ENCODE data around the gene CNNM2. TPM values are rescaled to one million over a fixed set of nuclear protein-coding genes. Genes with fewer than 3 reads are reported as not detected.
A peak's percentile ranks its signal among the peaks of the same experiment; 100 is the strongest.
"Not testable (repeated sequence)": the region's sequence is repeated elsewhere in the genome, so short reads cannot be mapped to it uniquely, and the experiment has no call there.

CNNM2 gene
- total RNA-seq, 2 experiments from 2014 or later, result 3.9 to 4.3 TPM

DNA sequence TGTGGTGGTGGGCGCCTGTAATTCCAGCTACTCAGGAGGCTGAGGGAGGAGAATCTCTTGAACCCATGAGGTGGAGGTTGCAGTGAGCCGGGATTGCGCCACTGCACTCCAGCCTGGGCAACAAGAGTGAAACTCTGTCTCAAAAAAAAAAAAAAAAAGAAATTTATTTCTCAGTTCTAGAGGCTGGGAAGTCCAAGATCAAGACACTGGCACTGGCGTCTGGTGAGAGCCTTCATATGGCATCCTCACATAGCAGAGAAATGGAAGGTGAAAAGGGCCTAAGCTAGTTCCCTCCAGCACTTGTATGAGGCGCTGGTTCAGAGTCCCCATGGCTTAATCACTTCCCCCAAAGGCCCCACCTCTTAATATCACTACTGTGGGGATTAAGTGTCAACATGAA is 10.3 kb downstream of the CNNM2 start:
- H3K27me3 Mint-ChIP-seq (ENCODE audit: low read depth); H3K4me3 Mint-ChIP-seq; DNase-seq; H3K9me3 Mint-ChIP-seq; H3K27ac Mint-ChIP-seq; intact Hi-C loops (cut with micrococcal nuclease); H3K36me3 Mint-ChIP-seq (ENCODE audit: low read depth): not testable (repeated sequence)
- CTCF ChIA-PET, result interaction anchor here (1.7 kb wide), 1 partner anchor 11 kb away, joined by 7 read pairs; the partner anchor contains the start of gene CNNM2
- peaks cover 15% of the 10 kb centered on the region for H3K4me1 Mint-ChIP-seq (ENCODE audit: low read depth)

DNA sequence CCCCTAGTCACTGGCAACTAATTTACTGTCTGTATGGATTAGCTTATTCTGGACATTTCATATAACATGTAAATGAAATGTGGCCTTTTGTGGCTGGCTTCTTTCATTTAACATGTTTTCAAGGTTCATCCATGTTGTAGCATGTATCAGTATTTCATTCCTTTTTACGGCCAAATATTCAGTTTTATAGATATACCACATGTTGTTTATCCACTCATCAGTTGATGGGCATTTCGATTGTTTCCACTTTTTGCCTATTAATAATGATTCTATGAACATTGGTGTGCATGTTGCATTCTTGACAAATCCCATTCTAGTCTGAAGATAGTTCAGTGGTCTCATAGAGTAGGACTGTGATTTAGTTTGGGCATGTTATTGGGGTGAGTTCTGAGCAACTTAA is 12.6 kb downstream of the CNNM2 start:
- Mint-ChIP-seq H3K4me1 (ENCODE audit: low read depth) (peaks cover 5% of the 10 kb centered on the region), H3K27ac (no peak overlapping the region), H3K27me3 (ENCODE audit: low read depth) (no peaks in the 10 kb centered on the region), H3K4me3 (no peak overlapping the region), H3K36me3 (ENCODE audit: low read depth) (peaks cover 2% of the 10 kb centered on the region), H3K9me3 (no peaks in the 10 kb centered on the region)
- intact Hi-C loops (cut with micrococcal nuclease), result no loop called here
- no peak for DNase-seq
- CTCF ChIA-PET, result no interaction called here

DNA sequence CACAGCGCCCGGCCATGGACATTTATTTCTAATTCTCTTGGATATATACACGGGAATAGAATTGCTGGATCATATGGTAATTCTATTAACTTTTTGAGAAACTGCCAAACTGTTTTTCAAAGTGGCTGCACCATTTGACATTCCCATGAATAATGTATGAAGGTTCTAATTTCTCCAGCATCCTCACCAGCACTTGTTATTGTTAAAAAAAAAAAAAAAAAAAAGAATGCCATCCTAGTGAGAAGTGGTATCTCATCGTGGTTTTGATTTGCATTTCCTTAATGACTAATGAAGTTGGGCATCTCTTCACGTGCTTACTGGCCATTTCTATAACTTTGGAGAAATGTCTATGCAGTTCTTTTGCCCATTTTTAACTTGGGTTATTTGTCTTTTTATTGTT is 13.5 kb downstream of the CNNM2 start:
- peaks cover 2% of the 10 kb centered on the region for H3K36me3 Mint-ChIP-seq (ENCODE audit: low read depth)
- intact Hi-C loops (cut with micrococcal nuclease), result no loop called here
- H3K4me1 Mint-ChIP-seq (ENCODE audit: low read depth), result peaks cover 14% of the 10 kb centered on the region
- H3K4me3 Mint-ChIP-seq, result no peak overlapping the region
- no peak overlapping the region for H3K27ac Mint-ChIP-seq
- no peaks in the 10 kb centered on the region for H3K9me3 Mint-ChIP-seq
- no peak for DNase-seq
- CTCF ChIA-PET, result no interaction called here
- no peaks in the 10 kb centered on the region for H3K27me3 Mint-ChIP-seq (ENCODE audit: low read depth)

DNA sequence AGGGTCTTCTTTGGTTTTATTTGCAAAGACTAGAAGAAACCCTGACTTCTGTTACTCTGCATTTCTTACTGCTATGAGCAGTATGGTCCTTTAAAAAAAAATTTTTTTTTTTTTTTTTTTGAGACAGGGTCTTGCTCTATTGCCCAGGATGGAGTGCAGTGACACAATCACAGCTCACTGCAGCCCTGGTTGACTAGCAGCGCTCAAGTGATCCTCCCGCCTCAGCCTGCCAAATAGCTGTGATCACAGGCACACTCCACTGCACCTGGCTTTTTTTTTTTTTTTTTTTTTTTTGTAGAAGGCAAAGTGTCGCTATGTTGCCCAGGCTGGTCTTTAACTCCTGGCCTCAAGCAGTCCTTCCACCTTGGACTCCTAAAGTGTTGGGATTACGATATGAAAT is 17.4 kb downstream of the CNNM2 start:
- H3K9me3 Mint-ChIP-seq, result no peaks in the 10 kb centered on the region
- H3K27me3 Mint-ChIP-seq (ENCODE audit: low read depth), result no peaks in the 10 kb centered on the region
- intact Hi-C loops (cut with micrococcal nuclease), result no loop called here
- H3K27ac Mint-ChIP-seq, result no peak overlapping the region
- CTCF ChIA-PET, result interaction anchor here (0.9 kb wide), 1 partner anchor 17 kb away, joined by 3 read pairs; the partner anchor contains the start of gene CNNM2
- H3K36me3 Mint-ChIP-seq (ENCODE audit: low read depth), result peaks cover 2% of the 10 kb centered on the region
- DNase-seq, result no peak
- no peak overlapping the region for H3K4me3 Mint-ChIP-seq
- peaks cover 11% of the 10 kb centered on the region for H3K4me1 Mint-ChIP-seq (ENCODE audit: low read depth)

DNA sequence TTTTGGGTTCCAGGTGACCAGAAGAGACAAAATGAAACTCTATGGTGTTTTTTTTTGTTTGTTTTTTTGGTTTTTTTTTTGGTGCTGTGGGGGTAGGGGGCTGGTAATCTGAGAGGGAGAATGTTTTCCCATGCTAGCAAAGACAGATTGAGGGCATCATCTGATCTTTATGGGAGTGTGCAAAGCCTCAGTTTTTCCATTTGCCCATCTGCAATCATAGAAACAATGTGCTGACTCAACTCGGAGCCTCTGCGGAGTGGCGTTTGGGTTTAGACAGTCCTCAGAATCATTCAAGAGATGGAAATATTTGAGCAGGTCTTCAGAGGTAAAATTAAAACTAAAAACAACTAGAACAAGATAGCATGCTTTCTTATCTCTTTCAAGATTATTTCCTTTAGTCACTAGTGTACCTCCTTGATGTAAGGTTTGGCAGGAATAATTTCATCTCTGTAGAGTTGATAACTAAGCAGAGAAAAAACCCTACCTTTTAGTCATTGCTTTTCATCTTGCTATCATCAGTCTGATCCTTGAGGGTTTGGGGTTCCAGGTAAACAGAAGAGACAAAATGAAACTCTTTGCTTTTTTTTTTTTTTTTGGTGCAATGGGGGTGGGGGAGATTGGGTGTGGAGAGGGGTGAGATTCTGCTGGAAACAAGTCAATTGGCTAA is 18.0 kb downstream of the CNNM2 start:
- Mint-ChIP-seq H3K36me3 (ENCODE audit: low read depth) (peaks cover 2% of the 10 kb centered on the region), H3K4me3 (no peak overlapping the region), H3K4me1 (ENCODE audit: low read depth) (peaks cover 11% of the 10 kb centered on the region), H3K27ac (peak overlapping the region; percentile 56), H3K9me3 (no peaks in the 10 kb centered on the region), H3K27me3 (ENCODE audit: low read depth) (no peaks in the 10 kb centered on the region)
- no peak for DNase-seq
- CTCF ChIA-PET, result no interaction called here
- intact Hi-C loops (cut with micrococcal nuclease), result no loop called here

DNA sequence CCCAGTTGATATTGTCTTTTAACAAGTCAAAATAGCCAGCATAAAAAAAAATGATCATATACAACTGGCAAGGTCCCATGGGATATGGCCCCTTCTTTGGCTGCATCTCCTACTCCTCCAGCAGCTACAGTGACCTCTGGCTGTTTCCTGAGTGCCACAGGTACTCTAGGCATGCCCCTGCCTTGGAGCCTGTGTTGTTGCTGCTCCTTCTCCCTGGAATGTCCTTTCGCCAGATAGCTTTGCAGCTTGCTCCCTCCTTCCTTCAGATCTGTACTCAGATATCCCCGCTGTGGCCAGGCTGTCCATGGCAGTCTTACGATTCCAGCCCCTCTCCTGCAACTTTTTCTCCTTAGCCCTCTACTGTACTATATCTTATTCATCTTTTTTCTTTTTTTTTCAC is 23.3 kb downstream of the CNNM2 start:
- intact Hi-C loops (cut with micrococcal nuclease), result no loop called here
- CTCF ChIA-PET, result interaction anchor here (0.7 kb wide), 1 partner anchor 11 kb away, joined by 3 read pairs; no protein-coding TSS in a partner anchor
- no peak overlapping the region for H3K27ac Mint-ChIP-seq

DNA sequence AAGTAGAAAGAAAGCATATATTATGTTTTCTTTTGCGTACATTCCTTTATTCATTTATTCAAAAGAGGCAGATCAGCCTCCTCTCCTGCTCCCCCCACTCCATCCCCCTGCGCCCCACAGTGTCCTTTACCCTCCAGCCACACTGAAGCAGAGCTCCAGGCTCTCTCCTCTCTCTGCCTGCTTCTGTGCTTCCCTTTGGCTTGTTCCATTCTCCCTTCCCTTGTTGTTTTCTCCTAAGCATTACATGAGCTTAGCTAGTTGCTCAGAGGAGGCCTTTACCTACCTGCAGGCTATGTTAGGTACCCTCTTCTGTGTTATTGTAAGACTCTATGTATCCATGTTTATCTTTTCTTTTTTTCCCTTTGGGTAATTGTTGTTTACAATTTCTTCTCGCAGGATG is 27.4 kb downstream of the CNNM2 start:
- H3K9me3 Mint-ChIP-seq, result no peaks in the 10 kb centered on the region
- no peaks in the 10 kb centered on the region for H3K4me1 Mint-ChIP-seq (ENCODE audit: low read depth)
- DNase-seq, result no peak
- H3K36me3 Mint-ChIP-seq (ENCODE audit: low read depth), result no peaks in the 10 kb centered on the region
- no peak overlapping the region for H3K4me3 Mint-ChIP-seq
- H3K27me3 Mint-ChIP-seq (ENCODE audit: low read depth), result no peaks in the 10 kb centered on the region
- intact Hi-C loops (cut with micrococcal nuclease), result no loop called here
- no peak overlapping the region for H3K27ac Mint-ChIP-seq
- CTCF ChIA-PET, result no interaction called here

More for the DNA sequence above, 23.3 kb downstream of the CNNM2 start:
- DNase-seq, result no peak
- no peak overlapping the region for H3K4me3 Mint-ChIP-seq
- peaks cover 3% of the 10 kb centered on the region for H3K4me1 Mint-ChIP-seq (ENCODE audit: low read depth)
- no peaks in the 10 kb centered on the region for H3K9me3 Mint-ChIP-seq
- H3K36me3 Mint-ChIP-seq (ENCODE audit: low read depth), result no peaks in the 10 kb centered on the region
- H3K27me3 Mint-ChIP-seq (ENCODE audit: low read depth), result no peaks in the 10 kb centered on the region

DNA sequence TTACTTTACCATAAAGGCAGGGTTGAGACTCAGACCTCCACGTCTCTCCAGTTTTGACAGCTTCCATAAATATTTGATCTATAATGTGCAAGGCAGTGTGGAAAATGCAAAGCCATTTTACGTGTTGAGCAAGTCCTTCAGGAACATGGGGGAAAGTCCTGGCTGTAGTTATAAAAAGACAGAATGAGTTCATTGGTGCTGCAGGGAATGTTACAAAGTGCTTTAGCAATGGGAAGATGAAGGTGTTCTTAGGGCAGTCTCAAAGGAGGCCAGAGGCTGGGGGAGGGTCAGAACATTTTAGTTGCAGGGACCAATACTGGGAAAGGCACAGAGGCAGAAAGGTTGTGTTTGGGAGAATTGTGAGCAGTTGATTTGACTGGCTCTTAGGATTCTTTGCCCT is 27.9 kb downstream of the CNNM2 start:
- H3K4me3 Mint-ChIP-seq, result no peak overlapping the region
- CTCF ChIA-PET, result interaction anchor here (0.8 kb wide), 1 partner anchor 29 kb away, joined by 3 read pairs; no protein-coding TSS in a partner anchor
- H3K27ac Mint-ChIP-seq, result no peak overlapping the region
- H3K9me3 Mint-ChIP-seq, result no peaks in the 10 kb centered on the region
- intact Hi-C loops (cut with micrococcal nuclease), result no loop called here
- H3K4me1 Mint-ChIP-seq (ENCODE audit: low read depth), result no peaks in the 10 kb centered on the region
- H3K36me3 Mint-ChIP-seq (ENCODE audit: low read depth), result no peaks in the 10 kb centered on the region
- H3K27me3 Mint-ChIP-seq (ENCODE audit: low read depth), result no peaks in the 10 kb centered on the region
- DNase-seq, result no peak

DNA sequence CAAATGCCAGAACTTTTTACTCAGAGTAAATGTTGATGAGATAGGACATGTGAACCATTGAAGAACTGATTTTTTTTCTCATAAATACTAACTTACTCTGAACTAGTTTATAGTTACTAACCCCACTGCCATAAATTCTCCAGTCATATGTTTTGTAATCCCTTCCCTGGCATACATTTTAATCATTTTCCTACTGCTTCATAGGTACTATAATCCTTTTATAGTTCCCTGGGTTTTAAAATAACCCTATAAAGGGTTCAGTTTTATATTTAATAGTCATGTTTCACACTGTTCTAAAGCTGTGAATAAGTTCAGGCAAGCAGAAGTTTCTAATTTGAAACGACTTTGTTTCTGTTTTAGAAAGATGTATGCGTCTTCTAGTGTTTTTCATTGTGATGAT is 28.9 kb downstream of the CNNM2 start:
- no peak for DNase-seq
- no peak overlapping the region for H3K27ac Mint-ChIP-seq
- no peaks in the 10 kb centered on the region for H3K27me3 Mint-ChIP-seq (ENCODE audit: low read depth)
- intact Hi-C loops (cut with micrococcal nuclease), result no loop called here
- H3K4me1 Mint-ChIP-seq (ENCODE audit: low read depth), result no peaks in the 10 kb centered on the region
- no peaks in the 10 kb centered on the region for H3K9me3 Mint-ChIP-seq
- H3K36me3 Mint-ChIP-seq (ENCODE audit: low read depth), result no peaks in the 10 kb centered on the region
- H3K4me3 Mint-ChIP-seq, result no peak overlapping the region
- CTCF ChIA-PET, result no interaction called here

DNA sequence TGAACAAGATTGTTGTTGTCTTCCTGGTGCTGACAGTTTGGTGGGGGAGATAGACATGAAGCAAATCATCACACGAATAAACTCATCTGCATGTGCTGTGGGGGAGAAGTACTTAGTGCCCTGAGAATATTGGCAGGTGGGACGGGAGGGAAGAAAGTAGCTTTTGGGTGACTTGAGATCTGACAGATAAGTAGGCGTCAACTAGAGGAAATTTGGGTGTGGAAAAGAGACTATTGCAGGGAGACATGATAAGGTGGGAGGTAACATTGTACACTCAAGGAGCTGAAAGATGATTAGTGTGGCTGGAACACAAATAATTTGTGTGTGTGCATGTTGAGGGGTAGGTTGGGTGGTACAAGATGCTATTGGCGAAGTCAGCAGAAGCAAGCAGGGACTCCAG is 30.1 kb downstream of the CNNM2 start:
- no peaks in the 10 kb centered on the region for H3K36me3 Mint-ChIP-seq (ENCODE audit: low read depth)
- H3K4me1 Mint-ChIP-seq (ENCODE audit: low read depth), result no peaks in the 10 kb centered on the region
- H3K4me3 Mint-ChIP-seq, result no peak overlapping the region
- intact Hi-C loops (cut with micrococcal nuclease), result no loop called here
- CTCF ChIA-PET, result no interaction called here
- H3K9me3 Mint-ChIP-seq, result no peaks in the 10 kb centered on the region
- DNase-seq, result no peak
- no peaks in the 10 kb centered on the region for H3K27me3 Mint-ChIP-seq (ENCODE audit: low read depth)
- no peak overlapping the region for H3K27ac Mint-ChIP-seq

DNA sequence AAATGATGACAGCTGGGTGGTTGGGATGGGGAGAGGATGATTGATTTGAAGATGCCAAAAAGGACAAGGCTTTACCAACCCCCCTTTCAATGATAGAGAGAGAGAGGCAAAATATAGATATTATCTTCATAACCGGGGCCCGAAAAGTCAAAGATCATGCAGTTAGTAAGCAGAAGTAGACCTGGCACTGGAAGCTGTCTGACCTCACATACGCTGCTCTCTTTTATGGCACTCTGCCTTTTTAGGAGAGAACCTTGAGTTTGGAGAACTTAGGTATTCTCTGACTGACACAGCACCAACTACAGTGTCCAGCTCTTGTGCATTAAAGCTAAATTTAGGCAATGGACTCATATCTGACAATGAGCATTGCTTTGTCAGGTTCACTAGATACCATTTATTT is 30.7 kb downstream of the CNNM2 start:
- H3K4me1 Mint-ChIP-seq (ENCODE audit: low read depth), result no peaks in the 10 kb centered on the region
- no peak overlapping the region for H3K27ac Mint-ChIP-seq
- no peaks in the 10 kb centered on the region for H3K9me3 Mint-ChIP-seq
- intact Hi-C loops (cut with micrococcal nuclease), result no loop called here
- no peak overlapping the region for H3K4me3 Mint-ChIP-seq
- CTCF ChIA-PET, result no interaction called here
- no peak for DNase-seq
- H3K27me3 Mint-ChIP-seq (ENCODE audit: low read depth), result no peaks in the 10 kb centered on the region
- H3K36me3 Mint-ChIP-seq (ENCODE audit: low read depth), result no peaks in the 10 kb centered on the region

DNA sequence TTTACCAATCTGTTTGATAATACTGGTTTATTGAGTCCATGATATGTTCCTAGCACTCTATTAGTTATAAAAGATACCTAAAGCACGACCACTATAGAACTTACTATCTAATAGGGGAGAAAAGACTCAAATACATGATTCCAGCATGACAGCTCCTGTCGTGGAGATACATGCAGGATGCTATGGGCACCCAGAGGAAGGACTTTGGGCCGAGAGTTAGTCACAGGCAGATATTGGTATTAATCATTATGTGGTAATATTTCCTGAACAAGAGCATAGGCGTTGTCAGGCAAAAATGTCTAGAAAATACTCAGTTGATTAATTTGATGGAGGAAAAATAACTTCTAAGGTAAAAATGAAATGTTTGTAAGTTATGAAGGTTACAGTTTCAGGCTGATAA is 31.8 kb downstream of the CNNM2 start:
- Mint-ChIP-seq H3K4me3 (no peak overlapping the region), H3K27me3 (ENCODE audit: low read depth) (no peaks in the 10 kb centered on the region), H3K4me1 (ENCODE audit: low read depth) (no peaks in the 10 kb centered on the region), H3K27ac (no peak overlapping the region), H3K9me3 (no peaks in the 10 kb centered on the region), H3K36me3 (ENCODE audit: low read depth) (peaks cover 3% of the 10 kb centered on the region)
- DNase-seq, result no peak
- intact Hi-C loops (cut with micrococcal nuclease), result no loop called here
- CTCF ChIA-PET, result interaction anchor here (0.6 to 1.3 kb wide), 3 partner anchors 28 to 48 kb away, joined by 3 read pairs; no protein-coding TSS in a partner anchor

DNA sequence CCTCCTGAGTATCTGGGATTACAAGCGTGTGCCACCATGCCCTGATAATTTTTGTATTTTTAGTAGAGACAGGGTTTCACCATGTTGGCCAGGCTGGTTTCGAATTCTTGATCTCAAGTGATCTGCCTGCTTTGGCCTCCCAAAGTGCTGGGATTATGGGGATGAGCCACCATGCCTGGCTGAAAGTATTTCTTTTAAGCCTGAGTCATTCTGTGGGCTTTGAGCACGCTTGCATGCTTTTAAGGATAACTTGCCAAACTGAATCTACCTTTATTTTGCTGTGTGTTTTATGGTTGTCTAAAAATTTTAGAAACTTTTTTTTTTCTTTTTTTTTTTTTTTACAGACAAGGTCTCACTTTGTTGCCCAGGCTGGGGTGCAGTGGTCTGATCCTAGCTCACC is 33.2 kb downstream of the CNNM2 start:
- intact Hi-C loops (cut with micrococcal nuclease), result no loop called here
- H3K27me3 Mint-ChIP-seq (ENCODE audit: low read depth), result no peaks in the 10 kb centered on the region
- H3K4me3 Mint-ChIP-seq, result no peak overlapping the region
- H3K27ac Mint-ChIP-seq, result no peak overlapping the region
- no peaks in the 10 kb centered on the region for H3K4me1 Mint-ChIP-seq (ENCODE audit: low read depth)
- CTCF ChIA-PET, result interaction anchor here (1.3 kb wide), 1 partner anchor 50 kb away, joined by 3 read pairs; no protein-coding TSS in a partner anchor
- no peaks in the 10 kb centered on the region for H3K9me3 Mint-ChIP-seq
- DNase-seq, result no peak
- peaks cover 3% of the 10 kb centered on the region for H3K36me3 Mint-ChIP-seq (ENCODE audit: low read depth)

All from activated naive CD4-positive, alpha-beta T cell treated with anti-CD3 and anti-CD28 coated beads for 36 hours (primary cell).